ENCODE results near the gene MIF4GD. TPM values are rescaled to one million over a fixed set of nuclear protein-coding genes. Genes with fewer than 3 reads are reported as not detected.

The MIF4GD gene
- total RNA-seq, 4 donors from 2014 or later: 24.2 to 44.1 (median 30.6) TPM

- no peak overlapping the region for H3K4me3 ChIP-seq
- H3K27me3 ChIP-seq: no peaks in the 10 kb centered on the region
- peaks cover 99% of the 10 kb centered on the region for H3K36me3 ChIP-seq
- H3K9me3 ChIP-seq: no peaks in the 10 kb centered on the region
- no peak for DNase-seq (ENCODE audit: low spot score in 2 of 2)
- TF ChIP-seq POLR2AphosphoS5 (IDR thresholded peaks at IDR 0.05) (no peak), POLR2A (IDR thresholded peaks at IDR 0.05) (no peak), CTCF (IDR thresholded peaks at IDR 0.05) (peak in 1 of 2 donors; percentile 49), EP300 (IDR thresholded peaks at IDR 0.05) (no peak)
- H3K27ac ChIP-seq: peak overlapping the region; percentile 51
- 75% methylated on average over 16 of the region's 23 CpGs for WGBS
- H3K4me1 ChIP-seq: peaks cover 30% of the 10 kb centered on the region
Observed at GRCh38 chr17:75240394-75241142, 30.5 kb downstream of the MIF4GD start.

DNA sequence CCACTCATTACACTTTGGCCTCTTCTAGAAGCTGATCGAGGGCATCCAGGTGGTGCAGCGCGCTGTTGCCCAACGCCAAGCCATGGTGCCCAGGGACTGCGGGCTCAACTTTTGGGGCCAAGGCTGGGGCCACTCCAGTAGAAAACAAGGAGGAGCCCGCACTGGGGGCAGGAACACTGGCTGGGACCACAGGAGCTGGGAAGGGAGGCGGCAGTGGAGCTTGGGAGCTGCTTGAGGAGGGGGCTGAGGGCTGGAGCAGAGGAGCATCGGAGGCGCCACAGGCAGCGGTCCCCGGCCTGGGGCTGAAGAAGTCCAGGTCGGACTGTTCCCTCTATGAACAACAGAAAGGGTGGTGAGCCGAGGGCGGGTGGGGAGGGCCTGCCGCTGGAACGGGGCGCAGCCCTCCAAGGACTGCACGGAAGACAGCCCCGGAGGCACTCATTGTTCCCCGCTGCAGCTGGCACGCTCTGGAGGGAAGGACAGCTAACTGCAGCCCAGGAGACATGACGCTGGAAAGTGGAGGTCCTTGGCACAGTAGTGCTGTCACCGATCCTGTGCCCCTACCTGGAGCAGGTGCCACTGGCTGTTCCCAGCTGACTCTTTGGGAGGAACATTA lies 31.1 kb downstream of the MIF4GD start:
- WGBS: 77% methylated on average over 20 of the region's 23 CpGs
- no peak for DNase-seq (ENCODE audit: low spot score in 2 of 2)
- peaks cover 99% of the 10 kb centered on the region for H3K36me3 ChIP-seq

GRCh38 chr17:75239214-75239613 lies 31.8 kb downstream of the MIF4GD start:
- 91% methylated on average over 9 of the region's 12 CpGs for WGBS
- no peak overlapping the region for H3K4me3 ChIP-seq
- H3K27ac ChIP-seq: no peak overlapping the region
- no peaks in the 10 kb centered on the region for H3K27me3 ChIP-seq
- H3K9me3 ChIP-seq: no peaks in the 10 kb centered on the region
- TF ChIP-seq CTCF (IDR thresholded peaks at IDR 0.05) (no peak), EP300 (IDR thresholded peaks at IDR 0.05) (no peak)
- peaks cover 99% of the 10 kb centered on the region for H3K36me3 ChIP-seq
- H3K4me1 ChIP-seq: peaks cover 23% of the 10 kb centered on the region
- no peak for DNase-seq (ENCODE audit: low spot score in 2 of 2)

More for the DNA sequence above, 31.1 kb downstream of the MIF4GD start:
- Histone ChIP-seq H3K4me3 (no peak overlapping the region), H3K27me3 (no peaks in the 10 kb centered on the region), H3K9me3 (no peaks in the 10 kb centered on the region), H3K27ac (no peak overlapping the region), H3K4me1 (peaks cover 25% of the 10 kb centered on the region)
- TF ChIP-seq CTCF (IDR thresholded peaks at IDR 0.05) (no peak), POLR2AphosphoS5 (IDR thresholded peaks at IDR 0.05) (no peak), EP300 (IDR thresholded peaks at IDR 0.05) (no peak)

DNA sequence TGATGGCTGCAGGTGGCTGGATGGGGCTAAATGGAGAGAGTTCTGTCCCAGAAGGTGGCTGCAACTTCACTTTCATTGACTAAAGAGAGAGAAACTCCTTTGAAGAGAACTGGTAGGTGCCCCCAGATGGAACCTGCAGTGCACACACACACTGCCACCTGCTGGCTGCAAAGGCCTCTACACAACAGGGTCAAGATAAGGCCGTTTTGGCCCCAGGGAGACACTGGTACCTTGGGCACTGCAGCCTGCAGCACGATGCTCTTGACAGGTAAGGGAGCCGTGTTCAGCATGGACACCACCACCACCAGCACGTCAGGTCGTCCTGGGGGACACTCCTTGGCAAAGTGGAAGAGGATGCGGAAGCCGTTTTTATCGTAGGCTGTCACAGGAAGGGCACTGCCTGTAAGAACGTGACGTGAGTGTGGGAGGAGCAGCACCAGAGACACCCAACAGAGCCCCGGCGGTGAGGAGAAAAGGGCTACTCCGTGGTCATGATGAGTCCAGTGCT lies 32.3 kb downstream of the MIF4GD start:
- Histone ChIP-seq H3K36me3 (peaks cover 99% of the 10 kb centered on the region), H3K9me3 (no peaks in the 10 kb centered on the region), H3K27ac (no peak overlapping the region), H3K4me1 (peaks cover 23% of the 10 kb centered on the region), H3K4me3 (no peak overlapping the region), H3K27me3 (no peaks in the 10 kb centered on the region)
- TF ChIP-seq EP300 (IDR thresholded peaks at IDR 0.05) (no peak), CTCF (IDR thresholded peaks at IDR 0.05) (peak; percentile 30 to 79)
- WGBS: 53% methylated on average over 13 of the region's 13 CpGs
- DNase-seq (ENCODE audit: low spot score in 2 of 2): no peak

- DNase-seq (ENCODE audit: low spot score in 2 of 2): no peak
- WGBS: 82% methylated on average over 9 of the region's 11 CpGs
- Histone ChIP-seq H3K9me3 (no peaks in the 10 kb centered on the region), H3K4me1 (peaks cover 23% of the 10 kb centered on the region), H3K36me3 (peaks cover 94% of the 10 kb centered on the region), H3K27me3 (no peaks in the 10 kb centered on the region), H3K4me3 (no peak overlapping the region), H3K27ac (no peak overlapping the region)
- TF ChIP-seq POLR2A (IDR thresholded peaks at IDR 0.05) (no peak), POLR2AphosphoS5 (IDR thresholded peaks at IDR 0.05) (no peak), CTCF (IDR thresholded peaks at IDR 0.05) (no peak), EP300 (IDR thresholded peaks at IDR 0.05) (no peak)
Observed at GRCh38 chr17:75238020-75238580, 32.9 kb downstream of the MIF4GD start.
